ENCODE measurements around the gene POT1. TPM values are rescaled to one million over a fixed set of nuclear protein-coding genes. Genes with fewer than 3 reads are reported as not detected.

POT1 gene
- total and polyA plus RNA-seq, 5 donors: 8.9 to 23.4 (median 14.3) TPM

DNA sequence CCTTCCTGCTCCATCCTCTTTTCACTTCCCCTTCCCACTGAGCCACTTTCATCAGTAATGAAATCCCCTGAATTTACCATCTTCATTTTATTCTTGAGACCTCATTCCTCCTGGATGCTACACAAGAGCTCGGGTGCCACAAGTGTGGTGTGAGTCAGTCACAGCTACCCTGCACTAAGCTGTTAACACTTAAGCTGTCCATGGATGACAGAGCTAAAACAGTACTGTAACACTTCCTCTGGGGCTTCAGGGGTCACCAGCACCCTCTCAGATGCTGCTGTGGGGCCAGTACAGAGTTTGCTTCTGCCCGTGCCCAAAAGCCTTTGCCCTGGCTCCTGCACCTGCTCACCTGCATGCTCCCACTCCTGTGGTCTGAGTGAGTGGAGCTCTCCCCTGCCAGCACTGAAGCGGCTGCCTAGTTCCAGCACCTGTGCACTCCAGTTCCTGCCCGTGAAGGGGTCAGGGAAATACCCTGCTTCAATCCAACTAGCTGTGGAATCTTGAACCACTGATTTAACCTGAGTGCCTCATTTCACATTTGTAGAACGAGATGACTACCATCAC, 71.9 kb downstream of the POT1 start:
- Histone ChIP-seq H3K4me1 (ENCODE audit: control insufficient read depth, insufficient read depth, low read length) (no peaks in the 10 kb centered on the region), H3K27me3 (ENCODE audit: control insufficient read depth, insufficient read depth) (no peaks in the 10 kb centered on the region), H3K9me3 (ENCODE audit: control insufficient read depth, low read length) (no peaks in the 10 kb centered on the region), H3K4me3 (ENCODE audit: low read length) (no peak overlapping the region), H3K27ac (ENCODE audit: low read length) (no peak overlapping the region)
- ATAC-seq (no peak), DNase-seq (no peak)
- WGBS: 81% methylated on average over 5 of the region's 5 CpGs
- intact Hi-C loops (cut with DNase I): no loop called here

- DNase-seq (no peak), ATAC-seq (no peak)
- intact Hi-C loops (cut with DNase I): no loop called here
- H3K4me3 ChIP-seq (ENCODE audit: low read length): no peak overlapping the region
- no peaks in the 10 kb centered on the region for H3K9me3 ChIP-seq (ENCODE audit: control insufficient read depth, low read length)
- H3K27me3 ChIP-seq (ENCODE audit: control insufficient read depth, insufficient read depth): no peaks in the 10 kb centered on the region
- no peaks in the 10 kb centered on the region for H3K4me1 ChIP-seq (ENCODE audit: control insufficient read depth, insufficient read depth, low read length)
- 86% methylated on average over 3 of the region's 3 CpGs for WGBS
- no peak overlapping the region for H3K27ac ChIP-seq (ENCODE audit: low read length)
Observed at GRCh38 chr7:124856299-124856888, 73.2 kb downstream of the POT1 start.

DNA sequence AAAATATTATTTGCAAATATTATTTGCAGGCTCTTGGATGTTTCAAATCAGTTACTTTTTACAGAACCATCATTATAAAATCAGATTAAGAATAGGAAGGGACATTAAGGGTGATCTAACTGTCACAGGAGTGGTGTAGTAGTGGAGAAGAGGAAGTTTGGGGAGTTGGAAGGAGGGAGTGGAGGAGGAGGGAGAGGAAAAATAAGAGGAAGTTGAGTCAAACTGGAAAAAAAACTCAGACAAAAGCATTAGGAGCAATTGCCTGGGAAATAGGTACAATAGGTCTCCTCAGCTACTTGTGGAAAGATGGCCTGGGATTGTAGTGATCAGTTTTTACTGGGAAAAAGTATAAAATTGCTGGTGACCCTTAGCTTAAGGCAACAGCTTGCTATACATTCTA, 86.3 kb downstream of the POT1 start:
- H3K4me3 ChIP-seq (ENCODE audit: low read length): no peak overlapping the region
- no peaks in the 10 kb centered on the region for H3K4me1 ChIP-seq (ENCODE audit: control insufficient read depth, insufficient read depth, low read length)
- intact Hi-C loops (cut with DNase I): no loop called here
- no peak for DNase-seq
- no peaks in the 10 kb centered on the region for H3K27me3 ChIP-seq (ENCODE audit: control insufficient read depth, insufficient read depth)
- no peak for ATAC-seq
- H3K9me3 ChIP-seq (ENCODE audit: control insufficient read depth, low read length): no peaks in the 10 kb centered on the region
- H3K27ac ChIP-seq (ENCODE audit: low read length): no peak overlapping the region

DNA sequence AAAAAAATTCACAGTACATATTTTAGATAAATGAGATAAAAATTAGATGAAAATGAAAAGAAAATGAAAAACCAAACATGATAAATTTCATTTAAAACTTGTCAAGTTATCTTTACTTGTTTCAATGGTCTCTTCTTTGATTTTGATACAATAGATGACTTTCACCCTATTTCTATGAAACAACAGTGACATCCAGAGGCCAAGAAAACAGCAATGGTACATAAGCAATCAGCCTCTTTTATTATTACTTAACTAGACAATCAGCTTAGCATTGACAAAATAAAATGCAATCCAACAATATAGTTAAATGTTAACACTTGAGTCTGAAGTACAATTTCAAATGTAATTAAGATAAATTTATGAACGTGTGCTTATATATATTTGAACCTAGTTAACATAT, 89.2 kb downstream of the POT1 start:
- 80% methylated on average over 1 of the region's 1 CpG for WGBS
- no peak overlapping the region for H3K27ac ChIP-seq (ENCODE audit: low read length)
- intact Hi-C loops (cut with DNase I): no loop called here
- no peak for DNase-seq
- peaks cover 1% of the 10 kb centered on the region for H3K4me1 ChIP-seq (ENCODE audit: control insufficient read depth, insufficient read depth, low read length)
- H3K27me3 ChIP-seq (ENCODE audit: control insufficient read depth, insufficient read depth): no peaks in the 10 kb centered on the region
- ATAC-seq: no peak
- H3K9me3 ChIP-seq (ENCODE audit: control insufficient read depth, low read length): no peaks in the 10 kb centered on the region
- no peak overlapping the region for H3K4me3 ChIP-seq (ENCODE audit: low read length)

- H3K27ac ChIP-seq (ENCODE audit: low read length): no peak overlapping the region
- intact Hi-C loops (cut with DNase I): no loop called here
- H3K4me3 ChIP-seq (ENCODE audit: low read length): no peak overlapping the region
- peaks cover 1% of the 10 kb centered on the region for H3K4me1 ChIP-seq (ENCODE audit: control insufficient read depth, insufficient read depth, low read length)
- ATAC-seq (no peak), DNase-seq (no peak)
- WGBS: 85% methylated on average over 1 of the region's 1 CpG
- no peaks in the 10 kb centered on the region for H3K27me3 ChIP-seq (ENCODE audit: control insufficient read depth, insufficient read depth)
- H3K9me3 ChIP-seq (ENCODE audit: control insufficient read depth, low read length): no peaks in the 10 kb centered on the region
Observed at GRCh38 chr7:124839687-124840086, 89.9 kb downstream of the POT1 start.

DNA sequence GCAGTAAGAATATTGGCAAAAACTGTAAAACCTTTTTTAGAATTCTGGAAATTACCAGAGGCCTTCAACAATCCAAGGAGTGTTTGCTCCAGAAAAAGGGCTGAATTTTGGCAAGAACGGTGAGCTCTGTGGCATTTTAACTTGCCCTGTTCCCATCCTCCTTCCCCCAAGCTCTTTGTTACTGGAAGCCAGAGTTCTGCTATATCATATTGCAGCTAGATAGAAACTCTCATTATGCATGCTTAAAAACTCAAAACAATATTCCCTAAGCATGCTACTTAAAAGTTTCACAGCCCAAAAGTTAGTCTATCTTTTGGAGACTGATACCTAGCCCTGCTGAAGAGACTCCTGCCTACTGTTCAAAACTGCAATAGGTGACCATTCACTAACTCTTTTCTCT, 93.5 kb downstream of the POT1 start:
- 80% methylated on average over 1 of the region's 1 CpG for WGBS

GRCh38 chr7:124818807-124819206, 110.8 kb downstream of the POT1 start:
- no peak for ATAC-seq
- H3K9me3 ChIP-seq (ENCODE audit: control insufficient read depth, low read length): no peaks in the 10 kb centered on the region
- no peaks in the 10 kb centered on the region for H3K27me3 ChIP-seq (ENCODE audit: control insufficient read depth, insufficient read depth)
- no peak overlapping the region for H3K4me3 ChIP-seq (ENCODE audit: low read length)
- no peak for DNase-seq
- intact Hi-C loops (cut with DNase I): no loop called here
- H3K27ac ChIP-seq (ENCODE audit: low read length): no peak overlapping the region
- no peaks in the 10 kb centered on the region for H3K4me1 ChIP-seq (ENCODE audit: control insufficient read depth, insufficient read depth, low read length)
- 95% methylated on average over 5 of the region's 5 CpGs for WGBS

More for the DNA sequence above, 93.5 kb downstream of the POT1 start:
- peaks cover 1% of the 10 kb centered on the region for H3K4me1 ChIP-seq (ENCODE audit: control insufficient read depth, insufficient read depth, low read length)
- DNase-seq (no peak), ATAC-seq (no peak)
- H3K27ac ChIP-seq (ENCODE audit: low read length): no peak overlapping the region
- H3K9me3 ChIP-seq (ENCODE audit: control insufficient read depth, low read length): no peaks in the 10 kb centered on the region
- intact Hi-C loops (cut with DNase I): no loop called here
- H3K27me3 ChIP-seq (ENCODE audit: control insufficient read depth, insufficient read depth): no peaks in the 10 kb centered on the region
- no peak overlapping the region for H3K4me3 ChIP-seq (ENCODE audit: low read length)

- WGBS: 94% methylated on average over 2 of the region's 2 CpGs
- no peak overlapping the region for H3K27ac ChIP-seq (ENCODE audit: low read length)
- no peaks in the 10 kb centered on the region for H3K4me1 ChIP-seq (ENCODE audit: control insufficient read depth, insufficient read depth, low read length)
- H3K27me3 ChIP-seq (ENCODE audit: control insufficient read depth, insufficient read depth): no peaks in the 10 kb centered on the region
- intact Hi-C loops (cut with DNase I): no loop called here
- DNase-seq (no peak), ATAC-seq (no peak)
- H3K4me3 ChIP-seq (ENCODE audit: low read length): no peak overlapping the region
- H3K9me3 ChIP-seq (ENCODE audit: control insufficient read depth, low read length): no peaks in the 10 kb centered on the region
Observed at GRCh38 chr7:124813994-124814798, 115.4 kb downstream of the POT1 start.

- intact Hi-C loops (cut with DNase I): no loop called here
- WGBS: 84% methylated on average over 2 of the region's 2 CpGs
- no peaks in the 10 kb centered on the region for H3K27me3 ChIP-seq (ENCODE audit: control insufficient read depth, insufficient read depth)
- no peak for ATAC-seq
- H3K4me1 ChIP-seq (ENCODE audit: control insufficient read depth, insufficient read depth, low read length): no peaks in the 10 kb centered on the region
- DNase-seq: no peak
- no peak overlapping the region for H3K4me3 ChIP-seq (ENCODE audit: low read length)
- no peaks in the 10 kb centered on the region for H3K9me3 ChIP-seq (ENCODE audit: control insufficient read depth, low read length)
- H3K27ac ChIP-seq (ENCODE audit: low read length): no peak overlapping the region
Observed at GRCh38 chr7:124812764-124813163, 116.9 kb downstream of the POT1 start.

DNA sequence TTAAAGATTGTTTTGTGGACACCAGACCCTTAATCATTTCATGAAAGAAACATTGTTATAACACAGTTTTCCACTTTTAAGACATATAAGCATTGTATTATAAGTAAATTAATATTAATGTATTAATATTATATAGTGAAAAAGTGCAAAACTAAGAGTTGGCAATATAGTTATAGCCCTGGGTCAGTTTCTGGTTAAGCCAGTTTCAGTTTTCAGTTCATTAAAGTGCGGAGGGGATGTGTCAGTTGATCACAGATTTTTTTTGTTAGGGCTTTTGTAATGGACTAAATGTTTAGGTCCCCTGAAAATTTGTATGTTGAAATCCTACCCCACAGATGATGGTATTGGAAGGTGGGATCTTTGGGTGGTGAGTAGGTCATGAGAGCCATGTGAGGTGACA, 118.3 kb downstream of the POT1 start:
- intact Hi-C loops (cut with DNase I): no loop called here
- WGBS: 90% methylated on average over 1 of the region's 1 CpG
- ATAC-seq (no peak), DNase-seq (no peak)
- H3K9me3 ChIP-seq (ENCODE audit: control insufficient read depth, low read length): no peaks in the 10 kb centered on the region
- no peaks in the 10 kb centered on the region for H3K27me3 ChIP-seq (ENCODE audit: control insufficient read depth, insufficient read depth)
- no peak overlapping the region for H3K27ac ChIP-seq (ENCODE audit: low read length)
- H3K4me1 ChIP-seq (ENCODE audit: control insufficient read depth, insufficient read depth, low read length): no peaks in the 10 kb centered on the region
- H3K4me3 ChIP-seq (ENCODE audit: low read length): no peak overlapping the region

- intact Hi-C loops (cut with DNase I): no loop called here
- Histone ChIP-seq H3K27me3 (ENCODE audit: control insufficient read depth, insufficient read depth) (no peaks in the 10 kb centered on the region), H3K27ac (ENCODE audit: low read length) (no peak overlapping the region), H3K4me1 (ENCODE audit: control insufficient read depth, insufficient read depth, low read length) (no peaks in the 10 kb centered on the region), H3K9me3 (ENCODE audit: control insufficient read depth, low read length) (no peaks in the 10 kb centered on the region), H3K4me3 (ENCODE audit: low read length) (no peak overlapping the region)
- ATAC-seq: no peak
- DNase-seq: no peak
- WGBS: 63% methylated on average over 3 of the region's 3 CpGs
Observed at GRCh38 chr7:124810605-124811004, 119.0 kb downstream of the POT1 start.

All from right cardiac atrium (tissue), 5 donors.